Panc1 (cell line): ENCODE results near the gene SLC38A4. TPM values are rescaled to one million over a fixed set of nuclear protein-coding genes. Genes with fewer than 3 reads are reported as not detected.

Experiments used
- ATAC-seq: fragments of 200-7000 bp; cut with Tn5 transposase; 2 replicates; pipeline ENCODE4 v1.9.1; 2020; ENCODE audit warnings: mild to moderate bottlenecking, moderate library complexity
- BruUV-seq: library from RNA; stranded (reverse); fragments of 400-500 nt; replicated peaks from 2 replicates; lab custom pipeline; 2021; lab: Mats Ljungman, UMichigan
- CTCF ChIA-PET: fragments of 300-600 bp; sonication (Branson Sonifier 250); formaldehyde crosslinking; loops from one replicate; lab custom pipeline; 2022; ENCODE audit warnings: antibody characterized with exemption; lab: Charles Lee
- POLR2A ChIA-PET: fragments of 300-600 bp; sonication (Branson Sonifier 250); formaldehyde crosslinking; loops from one replicate; lab custom pipeline; 2022; ENCODE audit warnings: antibody characterized with exemption; lab: Charles Lee
- DNase-seq: peaks from one replicate; pipeline ENCODE4 v3.0.0-alpha.2; 2010; ENCODE audit warnings: low read depth, low spot score
- H3K27ac ChIP-seq: 2 replicates; pipeline ENCODE4 v1.5.1; 2011; ENCODE audit warnings: mild to moderate bottlenecking, low read length, inconsistent platforms
- H3K27me3 ChIP-seq: fragments of 200-500 bp; sonication (Bioruptor generic); 2 replicates; pipeline ENCODE4 v1.6.0; 2014; ENCODE audit warnings: low read length, inconsistent platforms; ENCODE audit not compliant: control insufficient read depth, insufficient read depth
- H3K36me3 ChIP-seq: fragments of 200-500 bp; sonication (Bioruptor generic); 2 replicates; pipeline ENCODE4 v1.5.1; 2014; ENCODE audit warnings: inconsistent platforms, mild to moderate bottlenecking, low read length, moderate library complexity; ENCODE audit not compliant: control insufficient read depth, insufficient read depth
- H3K4me1 ChIP-seq: 2 replicates; pipeline ENCODE4 v1.5.1; 2011; ENCODE audit warnings: inconsistent platforms, mild to moderate bottlenecking, low read length, moderate library complexity; ENCODE audit not compliant: control insufficient read depth, insufficient read depth
- H3K4me3 ChIP-seq, 2 experiments: 2 replicates each; pipeline ENCODE4 v1.5.1; 2011 to 2012; ENCODE audit warnings: low read depth in 2 of 2, low read length in 2 of 2, mild to moderate bottlenecking in 2 of 2, inconsistent platforms in 1 of 2, moderate library complexity in 1 of 2
- H3K9me3 ChIP-seq: fragments of 200-500 bp; sonication (Bioruptor generic); 2 replicates; pipeline ENCODE4 v1.5.1; 2014; ENCODE audit warnings: low read depth, mild to moderate bottlenecking, inconsistent platforms, low read length, moderate library complexity; ENCODE audit not compliant: control insufficient read depth, insufficient read depth
- CTCF ChIP-seq: fragments of 450-650 bp; IDR thresholded peaks from 2 replicates; pipeline ENCODE4 v1.5.1; 2017; ENCODE audit warnings: mild to moderate bottlenecking
- POLR2AphosphoS5 ChIP-seq: IDR thresholded peaks from 2 replicates; pipeline ENCODE4 v1.6.1; 2012; ENCODE audit warnings: mild to moderate bottlenecking, low read depth, low read length, moderate library complexity
- REST ChIP-seq, 2 experiments: IDR thresholded peaks; 2 replicates each; pipeline ENCODE4 v1.6.1; 2011 to 2012; ENCODE audit warnings: low read depth in 2 of 2, control low read depth in 1 of 2, low read length in 1 of 2, mild to moderate bottlenecking in 1 of 2, moderate library complexity in 1 of 2; ENCODE audit not compliant: insufficient read depth in 1 of 2
- SIN3A ChIP-seq: IDR thresholded peaks from 2 replicates; pipeline ENCODE4 v1.6.1; 2012; ENCODE audit warnings: low read depth, mild to moderate bottlenecking, low read length, moderate library complexity, borderline replicate concordance; ENCODE audit not compliant: insufficient read depth
- TCF7L2 ChIP-seq: IDR thresholded peaks from 2 replicates; pipeline ENCODE4 v1.6.1; 2011; ENCODE audit warnings: mild to moderate bottlenecking, low read depth, low read length, inconsistent platforms
- in situ Hi-C: cut with HindIII; loops from 2 replicates; pipeline ENCODE4 v1.10.0; 2016; ENCODE audit warnings: low sequenced_read_pairs, low pct_unique_long_range_greater_than_20kb
- intact Hi-C: fragments of 100-400 bp; cut with micrococcal nuclease; formaldehyde crosslinking; loops from one replicate; pipeline ENCODE4 v1.10.0; 2022; ENCODE audit not compliant: unreplicated experiment
- total RNA-seq: library from RNA; stranded (reverse); gene quantifications from one replicate; pipeline ENCODE4 v1.2.1, GENCODE V29; 2021; ENCODE audit not compliant: unreplicated experiment

SLC38A4 gene
- total RNA-seq, 1 experiment from 2014 or later: 2.5 TPM

DNA sequence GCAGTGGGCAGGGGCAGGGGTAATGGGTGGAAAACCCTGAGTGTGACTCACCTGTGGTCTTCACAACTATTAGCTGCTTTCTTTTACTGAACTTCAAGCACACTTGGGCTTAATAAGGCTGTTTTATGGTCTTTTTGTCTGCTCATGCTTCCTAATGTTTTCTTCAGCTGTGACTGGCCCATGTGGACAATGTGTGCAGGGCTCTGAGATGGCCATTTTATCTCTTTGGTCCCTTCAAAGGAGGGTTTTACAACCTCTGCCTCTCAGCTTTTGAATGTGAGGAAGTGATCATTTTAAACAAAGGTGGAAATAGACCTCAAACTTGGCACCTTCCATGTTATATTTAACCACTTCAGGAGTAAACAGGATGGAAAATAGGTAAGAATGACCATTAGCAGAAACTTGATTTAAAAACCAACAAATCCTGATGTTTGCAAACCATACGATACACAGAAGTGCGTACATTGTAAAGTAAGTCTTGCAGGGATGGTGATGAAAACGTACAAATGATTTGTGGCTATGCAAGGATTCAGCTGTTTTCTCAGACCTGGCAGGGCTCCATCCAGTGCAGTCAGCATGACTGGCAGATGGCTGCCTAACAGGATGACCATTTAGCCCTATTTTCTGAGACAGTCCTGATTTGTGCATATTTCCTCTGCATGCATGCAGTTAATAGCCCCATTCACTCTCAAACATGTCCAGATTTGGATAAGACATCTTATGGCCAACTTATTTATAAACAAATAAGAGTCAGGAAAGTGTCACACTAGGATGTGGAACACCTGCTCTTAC, 103.2 kb downstream of the SLC38A4 start:
- intact Hi-C loops: no loop called here
- Histone ChIP-seq H3K27me3 (no peaks in the 10 kb centered on the region), H3K4me3 (no peak overlapping the region), H3K4me1 (no peaks in the 10 kb centered on the region), H3K9me3 (no peaks in the 10 kb centered on the region), H3K36me3 (no peaks in the 10 kb centered on the region), H3K27ac (no peak overlapping the region)
- TF ChIP-seq SIN3A (no peak), TCF7L2 (no peak), CTCF (no peak), POLR2AphosphoS5 (no peak), REST (IDR thresholded peaks at IDR 0.05; ENCODE audit: insufficient read depth in 1 of 2, low read depth in 2 of 2, low read length in 1 of 2) (no peak)
- BruUV-seq: no TSS peak
- no peak for DNase-seq
- ATAC-seq: no peak
- ChIA-PET POLR2A (no interaction called here), CTCF (interaction anchor here (0.7 kb wide), 1 partner anchor 47 kb away, joined by 3 read pairs; no protein-coding TSS in a partner anchor)
- in situ Hi-C loops: no loop called here

DNA sequence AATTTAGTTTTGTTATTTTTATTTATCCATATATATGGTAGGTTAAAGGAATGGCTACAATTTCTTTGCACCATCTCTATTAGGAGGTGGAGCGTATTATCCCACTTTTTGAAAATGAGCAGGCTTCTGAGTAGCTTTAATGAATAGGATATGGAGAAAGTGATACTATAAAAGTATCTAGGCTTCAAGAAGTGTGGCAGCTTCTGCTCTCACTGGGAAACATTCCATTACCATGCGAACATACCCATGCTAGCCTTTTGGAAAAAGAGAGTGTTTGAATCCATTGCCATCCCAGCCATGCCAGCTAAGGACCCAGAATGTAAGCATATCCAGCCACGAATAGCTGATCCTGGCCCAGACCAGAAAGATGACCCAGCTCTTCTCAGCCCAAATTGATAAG, 107.3 kb downstream of the SLC38A4 start:
- intact Hi-C loops (no loop called here), in situ Hi-C loops (no loop called here)
- POLR2A ChIA-PET: no interaction called here
- no peak overlapping the region for H3K4me3 ChIP-seq
- no peaks in the 10 kb centered on the region for H3K9me3 ChIP-seq
- no peak for ATAC-seq
- H3K36me3 ChIP-seq: no peaks in the 10 kb centered on the region
- no peak overlapping the region for H3K27ac ChIP-seq
- TF ChIP-seq POLR2AphosphoS5: no peak
- no peak for TF ChIP-seq CTCF
- TF ChIP-seq REST (IDR thresholded peaks at IDR 0.05; ENCODE audit: insufficient read depth in 1 of 2, low read depth in 2 of 2, low read length in 1 of 2): no peak
- TF ChIP-seq TCF7L2: no peak
- TF ChIP-seq SIN3A: no peak
- CTCF ChIA-PET: no interaction called here
- H3K4me1 ChIP-seq: no peaks in the 10 kb centered on the region
- DNase-seq: no peak
- no peaks in the 10 kb centered on the region for H3K27me3 ChIP-seq
- BruUV-seq: no TSS peak
